GM21360 (cell line): ENCODE data around the gene CPAMD8.

Experiments
- ATAC-seq: cut with Tn5 transposase; IDR thresholded peaks from one replicate; pipeline ENCODE4 v1.9.1; 2021; ENCODE audit warnings: mild to moderate bottlenecking, moderate library complexity; ENCODE audit not compliant: unreplicated experiment

The CPAMD8 gene

DNA sequence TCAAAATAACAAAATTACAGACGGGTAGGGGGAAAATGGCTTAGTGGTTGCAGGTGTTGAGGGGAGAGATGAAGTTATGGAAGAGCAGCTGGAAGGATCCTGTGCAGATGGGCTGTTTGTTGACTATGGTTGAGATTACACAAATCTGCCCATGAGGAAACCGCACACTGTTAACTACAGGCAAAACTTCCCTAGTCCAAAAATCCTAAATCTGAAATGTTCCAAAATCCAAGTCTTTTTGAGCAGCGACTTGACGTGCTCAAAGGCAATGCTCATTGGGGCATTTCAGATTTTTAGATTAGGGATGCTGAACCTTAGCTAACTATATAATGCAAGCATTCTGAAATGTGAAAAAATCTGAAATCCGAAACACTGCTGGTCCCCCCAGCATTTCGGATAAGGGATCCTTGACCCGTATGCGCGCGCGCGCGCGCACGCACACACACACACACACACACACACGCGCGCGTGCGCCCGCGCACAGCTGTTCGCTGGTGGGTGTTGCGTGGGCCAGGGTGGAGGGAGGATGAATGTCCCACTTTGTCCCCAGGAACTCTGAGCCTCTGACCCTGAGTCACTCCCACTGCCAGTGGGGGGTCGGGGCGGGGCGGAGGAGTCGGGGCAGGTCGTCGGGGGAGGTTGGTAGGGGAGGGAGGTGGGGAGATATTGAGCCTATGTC, 131.0 kb downstream of the CPAMD8 start:
- ATAC-seq = no peak

DNA sequence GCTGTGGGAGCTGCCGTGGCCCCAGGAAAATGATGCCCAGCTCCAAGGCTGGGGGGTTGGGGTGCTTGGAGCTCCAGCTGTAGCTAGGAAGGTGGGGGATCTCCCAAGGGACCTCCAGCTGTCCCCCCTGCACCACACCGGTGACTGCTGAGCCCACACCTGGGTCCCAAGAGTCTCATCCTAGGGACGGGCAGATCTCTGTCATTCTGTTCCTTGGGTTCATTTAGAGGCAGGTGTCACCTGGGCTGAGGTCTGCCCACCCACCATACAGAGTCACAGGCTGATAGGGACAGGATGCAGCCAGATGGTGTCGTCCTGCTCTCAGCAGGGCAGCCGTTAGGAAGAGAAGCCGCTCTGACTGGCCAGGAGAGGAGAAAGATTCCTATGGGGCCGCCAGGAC, 132.5 kb downstream of the CPAMD8 start:
- no peak for ATAC-seq

DNA sequence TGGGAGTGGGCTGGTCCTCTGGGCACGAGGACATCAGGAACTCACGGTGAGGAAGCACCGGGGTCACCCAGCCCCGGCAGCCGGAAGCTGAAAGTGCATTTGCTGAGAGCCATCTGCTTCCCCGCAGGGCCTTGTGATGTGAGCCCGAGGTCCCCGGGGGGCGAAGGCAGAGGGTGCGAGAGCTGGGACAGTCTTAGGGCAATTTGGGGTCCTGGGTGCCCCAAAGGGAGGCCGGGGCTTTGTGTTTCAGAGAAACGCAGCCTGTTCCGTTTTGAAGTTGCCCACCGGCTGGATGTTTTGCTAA, 133.0 kb downstream of the CPAMD8 start:
- no peak for ATAC-seq

GRCh38 chr19:16892868-16893685, 133.5 kb downstream of the CPAMD8 start:
- ATAC-seq = no peak

GRCh38 chr19:16892436-16892835, 134.2 kb downstream of the CPAMD8 start:
- ATAC-seq = no peak

GRCh38 chr19:16891696-16892382, 134.8 kb downstream of the CPAMD8 start:
- no peak for ATAC-seq

GRCh38 chr19:16890461-16891184, 136.0 kb downstream of the CPAMD8 start:
- ATAC-seq = no peak

- no peak for ATAC-seq
These were observed 136.6 kb downstream of the CPAMD8 start for GRCh38 chr19:16889883-16890460.

DNA sequence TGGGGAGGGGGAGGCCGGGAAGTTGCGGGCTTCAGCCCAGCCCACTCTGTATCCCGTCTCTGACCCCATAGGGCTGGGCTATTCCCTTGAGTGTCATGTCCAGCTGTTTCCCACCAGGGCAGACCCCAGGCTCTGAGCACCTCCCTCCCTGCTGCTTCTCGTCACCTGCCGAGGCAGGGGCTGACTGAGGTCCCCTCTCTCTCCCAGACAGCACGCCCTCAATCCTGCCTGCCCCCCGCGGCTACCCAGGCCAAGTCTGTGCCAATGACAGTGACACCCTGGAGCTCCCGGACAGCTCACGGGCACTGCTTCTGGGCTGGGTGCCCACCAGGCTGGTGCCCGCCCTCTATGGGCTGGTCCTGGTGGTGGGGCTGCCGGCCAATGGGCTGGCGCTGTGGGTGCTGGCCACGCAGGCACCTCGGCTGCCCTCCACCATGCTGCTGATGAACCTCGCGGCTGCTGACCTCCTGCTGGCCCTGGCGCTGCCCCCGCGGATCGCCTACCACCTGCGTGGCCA, 137.2 kb downstream of the CPAMD8 start:
- ATAC-seq = no peak

- no peak for ATAC-seq
These were observed 137.8 kb downstream of the CPAMD8 start, which contains the start of gene F2RL3 for GRCh38 chr19:16888629-16889365. Gene F2RL3, plus strand, starts transcription at chr19:16888999. Its CDS starts 191 bp downstream, at chr19:16889190.

DNA sequence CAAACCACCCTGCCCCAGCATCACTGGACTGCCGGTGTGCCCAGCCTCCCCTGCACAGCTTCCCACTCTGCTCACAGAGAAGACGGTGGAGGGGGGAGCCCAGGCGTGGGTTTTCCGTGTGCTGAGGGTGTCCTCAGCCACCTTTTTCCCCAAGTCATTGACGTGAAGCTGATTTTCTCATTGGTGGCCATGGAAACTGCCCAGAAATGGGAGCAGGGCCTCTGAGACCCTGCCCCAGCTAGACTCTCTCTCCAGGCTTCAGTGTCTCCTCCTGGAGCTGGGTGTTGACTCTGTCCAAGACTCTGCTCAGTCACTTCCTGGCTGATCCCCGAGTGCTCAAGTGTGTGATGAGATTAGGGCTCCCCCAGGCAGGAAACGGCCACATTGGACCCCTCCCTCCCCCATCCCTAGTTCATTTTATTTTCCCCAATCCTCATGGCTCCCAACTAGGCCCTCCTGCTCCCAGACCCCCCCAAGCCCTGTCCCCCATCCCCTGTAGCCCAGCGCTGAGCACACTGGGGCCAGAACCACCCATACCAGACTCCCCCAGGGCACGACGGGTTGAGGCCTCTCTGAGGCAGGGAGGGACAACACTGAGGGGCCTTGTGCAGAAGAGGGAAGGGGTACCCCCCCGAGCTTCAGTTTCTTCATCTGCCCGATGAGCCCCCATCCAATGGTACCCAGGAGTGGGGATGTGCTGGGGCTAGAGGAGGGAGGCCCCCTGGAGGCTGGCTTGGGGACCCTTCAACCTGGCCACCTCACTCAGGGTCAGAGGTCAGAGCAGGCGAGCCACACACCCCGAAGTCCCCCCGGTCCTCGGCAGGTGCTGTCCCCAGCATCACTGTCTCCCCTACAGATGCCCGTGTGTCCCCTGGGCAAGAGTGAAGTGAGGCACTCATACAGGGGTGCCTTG, 139.0 kb downstream of the CPAMD8 start:
- no peak for ATAC-seq

GRCh38 chr19:16886305-16886880, 140.2 kb downstream of the CPAMD8 start:
- no peak for ATAC-seq

GRCh38 chr19:16885166-16885565, 141.4 kb downstream of the CPAMD8 start:
- ATAC-seq = no peak

DNA sequence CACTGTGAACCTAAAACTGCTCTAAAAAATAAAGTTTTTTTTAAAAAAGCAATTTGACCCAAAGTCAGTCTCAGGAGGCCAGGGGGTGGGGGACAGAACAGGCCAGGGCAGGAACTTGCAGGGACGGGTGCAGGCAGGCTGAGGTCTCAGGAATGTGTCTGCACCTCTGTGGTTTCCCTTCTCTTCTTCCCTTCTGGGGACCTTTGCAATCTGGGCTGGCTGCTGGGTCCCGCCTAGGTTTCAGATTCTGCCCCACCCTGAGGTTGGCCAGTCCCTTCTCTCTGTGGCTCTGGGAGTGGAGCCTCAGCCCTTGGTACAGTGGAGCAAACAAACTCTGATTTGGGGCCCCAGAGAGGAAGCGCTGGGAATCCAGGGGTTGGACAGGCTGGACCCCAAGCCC, 143.1 kb downstream of the CPAMD8 start:
- ATAC-seq = no peak

- ATAC-seq = no peak
These were observed 144.5 kb downstream of the CPAMD8 start for GRCh38 chr19:16882146-16882545.

DNA sequence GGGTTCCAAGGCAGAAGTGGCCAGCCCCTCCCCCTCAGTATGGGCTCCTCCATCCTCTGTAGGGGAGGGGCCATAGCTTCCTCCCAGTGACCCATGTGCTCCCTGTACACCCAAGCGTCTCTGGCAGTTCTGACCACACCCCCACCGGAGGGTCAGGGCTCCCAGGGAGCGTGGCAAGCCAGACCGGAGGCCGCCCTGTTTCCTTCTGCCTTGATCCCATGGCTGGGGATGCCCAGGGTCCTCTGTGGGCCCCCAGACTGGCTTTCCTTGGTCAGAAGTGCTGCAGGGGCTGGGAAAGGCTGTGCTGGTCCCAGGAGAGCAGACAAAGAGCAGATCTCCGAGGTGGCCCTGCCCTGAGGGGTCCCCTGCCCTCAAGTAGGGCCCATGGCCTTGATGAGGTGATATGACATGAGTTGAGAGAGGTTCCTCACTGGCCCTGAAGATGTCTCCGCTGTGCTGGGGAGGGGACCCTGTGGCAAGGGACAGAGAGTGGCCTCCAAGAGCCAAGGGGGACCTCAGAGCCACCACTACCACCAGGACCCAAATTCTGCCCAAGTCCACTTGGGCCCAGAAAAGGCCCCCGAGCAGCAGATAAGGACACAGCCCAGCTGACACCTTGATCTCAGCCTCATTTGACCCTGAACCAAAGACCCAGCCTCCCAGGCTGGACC, 145.6 kb downstream of the CPAMD8 start:
- no peak for ATAC-seq

- ATAC-seq = no peak
These were observed 148.2 kb downstream of the CPAMD8 start for GRCh38 chr19:16878181-16878965.
